Gastroesophageal sphincter (tissue), 4 donors: Measurements from ENCODE around the gene PLEKHG4B. TPM values are rescaled to one million over a fixed set of nuclear protein-coding genes. Genes with fewer than 3 reads are reported as not detected.
"Not testable (repeated sequence)": the region's sequence is repeated elsewhere in the genome, so short reads cannot be mapped to it uniquely, and the experiment has no call there.

Source experiments
- ATAC-seq: fragments of 150-250 bp; one replicate; pipeline ENCODE4 v1.9.1; 2016; ENCODE audit warnings: mild to moderate bottlenecking, moderate library complexity
- H3K27ac ChIP-seq, 4 donors: fragments of 200-600 bp; sonication (generic) in 3 of 4; 1 replicate in 3 of 4; 2 replicates in 1 of 4; pipeline ENCODE4 v1.5.1; 2016 to 2019
- H3K27me3 ChIP-seq: fragments of 200-600 bp; sonication (generic); one replicate; pipeline ENCODE4 v1.5.1; 2019
- H3K36me3 ChIP-seq, 2 donors: fragments of 200-600 bp; sonication (generic); one replicate each; pipeline ENCODE4 v1.5.1; 2019; ENCODE audit warnings: control low read depth in 1 of 2
- H3K4me1 ChIP-seq, 3 donors: fragments of 200-600 bp; sonication (generic); 1 replicate in 2 of 3; 2 replicates in 1 of 3; pipeline ENCODE4 v1.5.1; 2016 to 2019; ENCODE audit warnings: control low read depth in 2 of 3
- H3K4me3 ChIP-seq, 2 donors: fragments of 200-600 bp; sonication (generic); one replicate each; pipeline ENCODE4 v1.5.1; 2019; ENCODE audit warnings: mild to moderate bottlenecking in 1 of 2, moderate library complexity in 1 of 2
- H3K9me3 ChIP-seq, 3 donors: fragments of 200-600 bp; sonication (generic); one replicate each; pipeline ENCODE4 v1.5.1; 2017 to 2019; ENCODE audit warnings: control low read depth in 2 of 3
- CTCF ChIP-seq, 4 experiments: fragments of 200-600 bp in 2 of 4; fragments of 450-650 bp in 2 of 4; sonication (generic) in 1 of 4; IDR thresholded peaks; one replicate each; pipeline ENCODE4 v1.5.1; 2017 to 2019; ENCODE audit warnings: antibody characterized with exemption in 4 of 4, mild to moderate bottlenecking in 2 of 4, moderate library complexity in 2 of 4
- EP300 ChIP-seq: sonication (generic); formaldehyde crosslinking; IDR thresholded peaks from one replicate; pipeline ENCODE4 v1.6.1; 2017; ENCODE audit warnings: antibody characterized with exemption, mild to moderate bottlenecking
- POLR2A ChIP-seq, 2 donors: fragments of 450-650 bp; IDR thresholded peaks; one replicate each; pipeline ENCODE4 v1.6.1; 2017; ENCODE audit warnings: antibody characterized with exemption in 2 of 2, mild to moderate bottlenecking in 2 of 2, moderate library complexity in 1 of 2
- POLR2AphosphoS5 ChIP-seq: sonication (generic); formaldehyde crosslinking; IDR thresholded peaks from one replicate; pipeline ENCODE4 v1.6.1; 2017; ENCODE audit warnings: antibody characterized with exemption
- WGBS, 2 donors: methylation state at CpG; one replicate each; pipeline ENCODE4 v1.1.5; 2018; ENCODE audit warnings: low coverage in 1 of 2; 5-methylcytosine and 5-hydroxymethylcytosine counted together
- small RNA-seq, 4 donors: library from RNA; depleted of rRNA; stranded (forward); fragments of <200 nt; gene quantifications; one replicate each; pipeline ENCODE3, GENCODE V24; 2016
- total RNA-seq, 4 donors: library from RNA; depleted of rRNA; stranded (reverse); fragments of >200 nt; gene quantifications; one replicate each; pipeline ENCODE4 v1.1.0, GENCODE V29; 2016

Gene PLEKHG4B
- total RNA-seq, 4 donors from 2014 or later = under 0.01 to 0.66 (median 0.15) TPM; not detected in 1

GRCh38 chr5:231661-232060 is 139.7 kb downstream of the PLEKHG4B start:
- no peak for TF ChIP-seq POLR2AphosphoS5
- TF ChIP-seq EP300 = no peak
- TF ChIP-seq CTCF (IDR thresholded peaks at IDR 0.05) = no peak
- no peak for TF ChIP-seq POLR2A (IDR thresholded peaks at IDR 0.05)
- no peak overlapping the region for H3K4me3 ChIP-seq
- H3K27me3 ChIP-seq = no peaks in the 10 kb centered on the region
- 77 to 83% methylated on average over 10 to 13 of the region's 13 CpGs for WGBS, 2 donors
- no peak for ATAC-seq
- H3K36me3 ChIP-seq = peaks cover 0 to 100% of the 10 kb centered on the region in 2 donors
- H3K27ac ChIP-seq = no peak overlapping the region
- H3K4me1 ChIP-seq = no peaks in the 10 kb centered on the region
- no peaks in the 10 kb centered on the region for H3K9me3 ChIP-seq

- H3K4me1 ChIP-seq, ATAC-seq, H3K9me3 ChIP-seq, H3K27ac ChIP-seq, H3K27me3 ChIP-seq, H3K4me3 ChIP-seq: not testable (repeated sequence)
- peaks cover 0 to 98% of the 10 kb centered on the region in 2 donors for H3K36me3 ChIP-seq
- WGBS, 2 donors = 86 to 95% methylated on average over 13 to 19 of the region's 20 CpGs
Observed at GRCh38 chr5:233426-233825, 141.5 kb downstream of the PLEKHG4B start.

GRCh38 chr5:234450-234849 is 142.5 kb downstream of the PLEKHG4B start:
- no peak for ATAC-seq
- no peak overlapping the region for H3K4me3 ChIP-seq
- no peaks in the 10 kb centered on the region for H3K27me3 ChIP-seq
- no peaks in the 10 kb centered on the region for H3K9me3 ChIP-seq
- H3K36me3 ChIP-seq = peaks cover 0 to 98% of the 10 kb centered on the region in 2 donors
- TF ChIP-seq CTCF (IDR thresholded peaks at IDR 0.05) = no peak
- WGBS, 2 donors = 85 to 90% methylated on average over 8 of the region's 8 CpGs
- no peak overlapping the region for H3K27ac ChIP-seq
- H3K4me1 ChIP-seq = no peaks in the 10 kb centered on the region

- not testable (repeated sequence) for H3K27me3 ChIP-seq, H3K4me3 ChIP-seq, H3K9me3 ChIP-seq, ATAC-seq, H3K27ac ChIP-seq, H3K4me1 ChIP-seq
- 80% methylated on average over 1 of the region's 9 CpGs; no CpG with 5 or more reads in 1 of the 2 donors for WGBS, 2 donors
- peaks cover 0 to 98% of the 10 kb centered on the region in 2 donors for H3K36me3 ChIP-seq
Observed at GRCh38 chr5:235527-235926, 143.6 kb downstream of the PLEKHG4B start.

GRCh38 chr5:237931-238330 is 146.0 kb downstream of the PLEKHG4B start:
- H3K4me3 ChIP-seq, H3K27ac ChIP-seq, H3K27me3 ChIP-seq, ATAC-seq, H3K9me3 ChIP-seq, H3K4me1 ChIP-seq: not testable (repeated sequence)
- WGBS, 2 donors = 93 to 100% methylated on average over 5 to 8 of the region's 8 CpGs
- peaks cover 0 to 98% of the 10 kb centered on the region in 2 donors for H3K36me3 ChIP-seq

Small RNA genes lying within 50 kb of the gene (small RNA-seq; reads per million reads assigned to genes)
- gene RF00019 = 0 reads per million in 4 donors

Other genes with a start within 250 kb of the PLEKHG4B start
- gene LRRC14B, start 99.3 kb downstream of the PLEKHG4B start, total RNA-seq = not detected
- gene CCDC127, start 126.0 kb downstream of the PLEKHG4B start, total RNA-seq = 10 to 100 TPM in 1 of 4 donors, 1 to 10 TPM in 3; 6.5 to 11.7 (median 8.2) TPM
- gene SDHA, start 126.2 kb downstream of the PLEKHG4B start, total RNA-seq = 100 to 1,000 TPM in 2 of 4 donors, 10 to 100 TPM in 2; 85.8 to 149 (median 110) TPM
- gene PDCD6, start 179.5 kb downstream of the PLEKHG4B start, total RNA-seq = 10 to 100 TPM; 62.0 to 82.3 (median 66.8) TPM
- gene AHRR, start 229.5 kb downstream of the PLEKHG4B start, total RNA-seq = 1 to 10 TPM in 1 of 4 donors, under 1 TPM in 3; 0.15 to 1.7 (median 0.45) TPM